Adrenal gland (tissue), 5 donors: ENCODE data around the gene TSPAN18.

Experiments
- CTCF ChIP-seq, 6 experiments: fragments of 450-650 bp in 4 of 6; fragments of 200-600 bp in 2 of 6; sonication (generic) in 1 of 6; IDR thresholded peaks; 1 replicate in 5 of 6; 2 replicates in 1 of 6; pipeline versions ENCODE4 v1.5.1 to v1.8.0; 2016 to 2021; ENCODE audit warnings: antibody characterized with exemption in 6 of 6, mild to moderate bottlenecking in 2 of 6, moderate library complexity in 1 of 6
- POLR2A ChIP-seq, 2 donors: fragments of 450-650 bp; IDR thresholded peaks; one replicate each; pipeline ENCODE4 v1.6.1; 2017; ENCODE audit warnings: antibody characterized with exemption in 2 of 2, mild to moderate bottlenecking in 2 of 2, moderate library complexity in 1 of 2
- donor health status: DM: no; HTN: no; CAD: no.

GRCh38 chr11:44974402-44975000 is 247.7 kb downstream of the TSPAN18 start:
- no peak for TF ChIP-seq CTCF (IDR thresholded peaks at IDR 0.05)
- no peak for TF ChIP-seq POLR2A (IDR thresholded peaks at IDR 0.05)
